ENCODE results near the gene SMCR8. TPM values are rescaled to one million over a fixed set of nuclear protein-coding genes. Genes with fewer than 3 reads are reported as not detected.
A peak's percentile ranks its signal among the peaks of the same experiment; 100 is the strongest.

The SMCR8 gene
- total RNA-seq, 1 donor from 2014 or later, result 30.1 TPM

DNA sequence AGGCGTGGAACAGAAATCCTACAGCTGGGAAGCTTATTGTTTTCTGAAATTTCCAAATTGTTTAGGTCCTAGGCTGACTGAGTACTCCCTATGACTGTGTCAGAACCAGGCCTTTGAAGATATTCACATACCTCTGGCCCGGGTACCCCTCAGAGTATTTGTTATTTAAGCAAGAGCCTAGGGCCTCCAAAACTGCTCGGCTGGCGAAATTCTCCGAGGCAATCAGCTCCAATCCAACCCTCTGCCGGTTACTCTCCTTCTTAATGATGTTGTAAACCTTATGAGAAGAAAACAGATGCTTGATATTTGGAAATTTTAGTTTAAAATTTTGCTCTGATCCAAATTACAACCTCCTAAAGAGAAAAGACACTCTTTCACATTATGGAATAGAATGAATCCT, 38.4 kb downstream of the SMCR8 start:
- no peaks in the 10 kb centered on the region for H3K9me3 ChIP-seq
- no peak overlapping the region for H3K4me3 ChIP-seq
- intact Hi-C loops (cut with DNase I), result no loop called here
- TF ChIP-seq, protein P1, sequence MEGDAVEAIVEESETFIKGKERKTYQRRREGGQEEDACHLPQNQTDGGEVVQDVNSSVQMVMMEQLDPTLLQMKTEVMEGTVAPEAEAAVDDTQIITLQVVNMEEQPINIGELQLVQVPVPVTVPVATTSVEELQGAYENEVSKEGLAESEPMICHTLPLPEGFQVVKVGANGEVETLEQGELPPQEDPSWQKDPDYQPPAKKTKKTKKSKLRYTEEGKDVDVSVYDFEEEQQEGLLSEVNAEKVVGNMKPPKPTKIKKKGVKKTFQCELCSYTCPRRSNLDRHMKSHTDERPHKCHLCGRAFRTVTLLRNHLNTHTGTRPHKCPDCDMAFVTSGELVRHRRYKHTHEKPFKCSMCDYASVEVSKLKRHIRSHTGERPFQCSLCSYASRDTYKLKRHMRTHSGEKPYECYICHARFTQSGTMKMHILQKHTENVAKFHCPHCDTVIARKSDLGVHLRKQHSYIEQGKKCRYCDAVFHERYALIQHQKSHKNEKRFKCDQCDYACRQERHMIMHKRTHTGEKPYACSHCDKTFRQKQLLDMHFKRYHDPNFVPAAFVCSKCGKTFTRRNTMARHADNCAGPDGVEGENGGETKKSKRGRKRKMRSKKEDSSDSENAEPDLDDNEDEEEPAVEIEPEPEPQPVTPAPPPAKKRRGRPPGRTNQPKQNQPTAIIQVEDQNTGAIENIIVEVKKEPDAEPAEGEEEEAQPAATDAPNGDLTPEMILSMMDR (IDR thresholded peaks at IDR 0.05), result no peak
- peaks cover 64% of the 10 kb centered on the region for H3K36me3 ChIP-seq
- H3K27ac ChIP-seq, result no peak overlapping the region
- H3K4me1 ChIP-seq, result peaks cover 17% of the 10 kb centered on the region
- no peak for DNase-seq
- no peak for ATAC-seq
- no peaks in the 10 kb centered on the region for H3K27me3 ChIP-seq (ENCODE audit: low read depth)

DNA sequence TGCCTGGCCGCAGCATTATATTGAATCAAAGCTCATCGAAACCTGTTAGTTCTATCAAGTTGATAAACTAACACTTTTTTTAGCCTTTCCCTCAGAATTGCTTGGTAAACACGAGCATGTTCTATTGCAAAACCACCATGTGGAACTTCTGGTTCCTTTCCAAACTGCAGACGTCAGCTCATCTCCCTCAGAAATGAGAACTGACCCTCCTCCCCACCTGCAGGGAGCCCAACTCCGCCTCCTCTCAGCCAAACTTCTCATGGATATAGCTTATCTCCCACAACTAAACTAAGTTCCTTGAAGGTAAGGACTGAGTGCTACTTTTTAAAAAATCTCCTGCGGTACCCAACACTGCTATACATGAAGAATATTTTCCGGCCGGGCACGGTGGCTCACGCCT, 41.5 kb downstream of the SMCR8 start:
- Histone ChIP-seq H3K27ac (peak overlapping the region; percentile 51), H3K4me3 (no peak overlapping the region), H3K36me3 (peaks cover 46% of the 10 kb centered on the region), H3K4me1 (peaks cover 17% of the 10 kb centered on the region), H3K9me3 (no peaks in the 10 kb centered on the region), H3K27me3 (ENCODE audit: low read depth) (no peaks in the 10 kb centered on the region)
- no peak for DNase-seq
- intact Hi-C loops (cut with DNase I), result no loop called here
- peak; percentile 89 to 91 for ATAC-seq
- TF ChIP-seq, protein P1 (IDR thresholded peaks at IDR 0.05), result no peak

DNA sequence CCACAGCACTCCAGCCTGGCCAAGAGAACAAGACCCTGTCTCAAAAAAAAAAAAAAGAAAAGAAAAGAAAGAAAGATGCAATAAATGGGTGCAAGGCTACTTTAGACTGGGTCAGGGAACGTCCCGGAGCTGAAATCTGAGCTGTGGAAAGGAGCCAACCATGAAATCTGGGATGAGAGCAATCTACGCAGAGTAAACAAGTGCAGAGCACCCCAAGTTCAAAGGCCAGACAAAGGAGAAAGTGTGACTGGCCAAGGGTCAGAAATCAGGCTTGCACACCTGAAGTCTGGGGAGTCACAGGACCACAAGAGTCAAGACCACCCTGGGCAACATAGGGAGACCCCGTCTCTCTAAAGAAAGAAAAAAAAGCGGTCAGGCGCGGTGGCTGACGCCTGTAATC, 45.4 kb downstream of the SMCR8 start:
- Histone ChIP-seq H3K27me3 (ENCODE audit: low read depth) (no peaks in the 10 kb centered on the region), H3K27ac (no peak overlapping the region), H3K4me3 (no peak overlapping the region), H3K36me3 (peaks cover 16% of the 10 kb centered on the region), H3K9me3 (no peaks in the 10 kb centered on the region), H3K4me1 (peaks cover 36% of the 10 kb centered on the region)
- intact Hi-C loops (cut with DNase I), result no loop called here
- ATAC-seq (no peak), DNase-seq (no peak)
- TF ChIP-seq, protein P1 (IDR thresholded peaks at IDR 0.05), result no peak

DNA sequence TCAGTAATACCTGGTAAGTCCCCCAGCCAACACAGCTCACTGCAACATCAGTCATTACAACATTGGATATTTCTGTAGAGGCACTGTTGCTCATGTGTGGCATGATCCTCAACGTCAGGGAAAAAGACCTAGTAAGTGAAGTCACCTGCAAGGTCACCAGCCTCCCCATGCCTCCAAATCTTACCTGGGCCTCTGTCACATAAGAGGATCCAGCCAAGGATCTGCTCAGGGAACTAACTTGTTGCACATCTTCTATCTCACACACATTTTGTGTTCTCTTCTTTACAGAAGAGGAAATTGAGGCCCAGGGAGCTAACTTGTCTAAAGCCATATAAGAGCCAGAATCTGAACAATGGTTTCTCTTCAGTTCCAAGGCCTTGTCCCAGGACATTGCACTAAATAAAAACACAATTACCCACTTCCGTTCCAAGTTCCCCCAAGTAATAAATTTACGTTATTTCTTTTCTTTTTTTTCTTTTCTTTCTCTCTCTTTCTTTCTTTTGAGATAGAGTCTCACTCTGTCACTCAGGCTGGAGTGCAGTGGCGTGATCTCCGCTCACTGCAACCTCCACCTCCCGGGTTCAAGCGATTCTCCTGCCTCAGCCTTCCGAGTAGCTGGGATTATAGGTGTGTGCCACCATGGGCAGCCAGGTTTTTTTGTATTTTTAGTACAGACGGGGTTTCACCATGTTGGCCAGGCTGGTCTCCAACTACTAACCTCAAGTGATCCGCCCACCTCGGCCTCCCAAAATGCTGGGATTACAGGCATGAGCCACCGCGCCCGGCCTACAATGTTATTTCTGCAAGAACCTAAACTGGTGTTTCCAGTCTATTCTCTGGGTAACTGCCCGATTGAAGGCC, 47.0 kb downstream of the SMCR8 start:
- TF ChIP-seq, protein P1 (IDR thresholded peaks at IDR 0.05), result no peak
- DNase-seq (no peak), ATAC-seq (no peak)
- Histone ChIP-seq H3K4me1 (peaks cover 25% of the 10 kb centered on the region), H3K9me3 (no peaks in the 10 kb centered on the region), H3K27me3 (ENCODE audit: low read depth) (no peaks in the 10 kb centered on the region), H3K4me3 (peak overlapping the region; percentile 95), H3K36me3 (peaks cover 13% of the 10 kb centered on the region), H3K27ac (peak overlapping the region; percentile 91)
- intact Hi-C loops (cut with DNase I), result no loop called here

DNA sequence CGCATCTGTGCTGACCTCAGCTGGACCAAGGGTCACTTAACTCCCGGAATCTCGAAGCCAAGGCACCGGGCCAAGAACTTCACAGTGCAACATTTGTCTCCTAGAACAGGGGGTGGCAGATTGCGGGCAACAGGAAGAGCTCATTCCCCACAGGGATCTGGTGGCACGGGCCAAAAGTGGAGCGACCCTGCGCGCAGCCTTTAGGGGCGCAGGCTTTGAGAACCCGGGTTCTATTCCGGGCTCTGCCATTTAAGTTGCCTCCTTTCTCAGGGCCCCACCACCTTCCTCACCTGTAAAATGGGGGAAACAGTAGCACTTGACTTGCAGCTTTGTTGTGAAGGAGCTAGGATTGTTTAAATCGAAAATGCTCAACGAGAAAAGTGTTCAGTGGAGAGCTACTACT, 47.6 kb downstream of the SMCR8 start:
- intact Hi-C loops (cut with DNase I), result no loop called here
- Histone ChIP-seq H3K4me1 (peaks cover 19% of the 10 kb centered on the region), H3K4me3 (peak overlapping the region; percentile 95), H3K27ac (peak overlapping the region; percentile 91), H3K36me3 (peaks cover 13% of the 10 kb centered on the region), H3K9me3 (no peaks in the 10 kb centered on the region), H3K27me3 (ENCODE audit: low read depth) (no peaks in the 10 kb centered on the region)
- ATAC-seq (peak; percentile 74 to 76), DNase-seq (peak; percentile 82)
- TF ChIP-seq, protein P1 (IDR thresholded peaks at IDR 0.05), result no peak

Data from lower lobe of right lung (tissue), 2 donors.